ENCODE measurements around the gene TSPEAR. TPM values are rescaled to one million over a fixed set of nuclear protein-coding genes. Genes with fewer than 3 reads are reported as not detected.
A peak's percentile ranks its signal among the peaks of the same experiment; 100 is the strongest.

TSPEAR gene
- total RNA-seq, 1 experiment from 2014 or later: 1.8 TPM

- Histone ChIP-seq H3K4me3 (ENCODE audit: insufficient read depth, low read depth, low read length) (no peak overlapping the region), H3K36me3 (replicated peaks; ENCODE audit: control insufficient read depth, insufficient read depth, low read length) (no peaks in the 10 kb centered on the region), H3K27me3 (ENCODE audit: control insufficient read depth, insufficient read depth, low read length) (no peaks in the 10 kb centered on the region)
- DNase-seq: no peak
These were observed 184.0 kb downstream of the TSPEAR start for GRCh38 chr21:44527156-44527982.

- no peak for DNase-seq
- H3K36me3 ChIP-seq (replicated peaks; ENCODE audit: control insufficient read depth, insufficient read depth, low read length): no peaks in the 10 kb centered on the region
- no peak overlapping the region for H3K4me3 ChIP-seq (ENCODE audit: insufficient read depth, low read depth, low read length)
- no peaks in the 10 kb centered on the region for H3K27me3 ChIP-seq (ENCODE audit: control insufficient read depth, insufficient read depth, low read length)
These were observed 185.0 kb downstream of the TSPEAR start for GRCh38 chr21:44526096-44526997.

DNA sequence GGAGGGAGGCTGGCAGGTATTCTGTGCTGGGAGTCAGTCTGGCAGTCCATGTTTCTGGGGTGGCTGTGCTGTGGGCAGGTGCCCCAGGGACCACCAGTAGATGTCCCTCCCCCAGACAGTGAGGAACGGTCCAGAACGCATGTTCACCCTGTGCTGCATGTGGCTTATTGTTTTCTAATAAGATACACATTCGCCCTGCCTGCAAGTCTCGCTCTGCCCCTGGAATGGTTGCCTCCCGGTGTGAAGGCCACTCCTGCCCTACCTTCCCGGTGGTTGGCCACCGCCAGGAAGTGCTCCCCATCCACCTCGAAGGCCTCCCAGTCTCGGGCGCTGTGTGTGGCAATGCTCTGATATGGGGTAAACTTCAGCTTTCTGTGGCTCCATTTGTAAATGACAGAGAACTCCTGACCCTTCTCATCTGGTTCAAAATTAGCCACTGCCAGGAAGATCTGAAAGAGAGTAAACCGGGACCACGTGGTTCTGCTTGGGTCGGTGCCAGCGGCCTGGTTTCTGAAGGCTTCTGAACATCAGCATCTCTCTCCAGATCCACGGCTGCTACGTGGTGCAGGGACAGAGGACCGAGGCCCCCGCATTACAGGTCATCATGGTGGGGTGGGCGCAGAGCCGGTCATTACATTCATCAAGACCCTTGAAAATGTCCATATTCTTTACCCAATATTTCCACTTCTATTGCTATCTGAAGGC lies 185.8 kb downstream of the TSPEAR start:
- H3K4me3 ChIP-seq (ENCODE audit: insufficient read depth, low read depth, low read length): no peak overlapping the region
- no peaks in the 10 kb centered on the region for H3K27me3 ChIP-seq (ENCODE audit: control insufficient read depth, insufficient read depth, low read length)
- H3K36me3 ChIP-seq (replicated peaks; ENCODE audit: control insufficient read depth, insufficient read depth, low read length): no peaks in the 10 kb centered on the region
- DNase-seq: no peak

- H3K27me3 ChIP-seq (ENCODE audit: control insufficient read depth, insufficient read depth, low read length): no peaks in the 10 kb centered on the region
- DNase-seq: no peak
- H3K4me3 ChIP-seq (ENCODE audit: insufficient read depth, low read depth, low read length): no peak overlapping the region
- no peaks in the 10 kb centered on the region for H3K36me3 ChIP-seq (replicated peaks; ENCODE audit: control insufficient read depth, insufficient read depth, low read length)
These were observed 186.7 kb downstream of the TSPEAR start for GRCh38 chr21:44524414-44525371.

DNA sequence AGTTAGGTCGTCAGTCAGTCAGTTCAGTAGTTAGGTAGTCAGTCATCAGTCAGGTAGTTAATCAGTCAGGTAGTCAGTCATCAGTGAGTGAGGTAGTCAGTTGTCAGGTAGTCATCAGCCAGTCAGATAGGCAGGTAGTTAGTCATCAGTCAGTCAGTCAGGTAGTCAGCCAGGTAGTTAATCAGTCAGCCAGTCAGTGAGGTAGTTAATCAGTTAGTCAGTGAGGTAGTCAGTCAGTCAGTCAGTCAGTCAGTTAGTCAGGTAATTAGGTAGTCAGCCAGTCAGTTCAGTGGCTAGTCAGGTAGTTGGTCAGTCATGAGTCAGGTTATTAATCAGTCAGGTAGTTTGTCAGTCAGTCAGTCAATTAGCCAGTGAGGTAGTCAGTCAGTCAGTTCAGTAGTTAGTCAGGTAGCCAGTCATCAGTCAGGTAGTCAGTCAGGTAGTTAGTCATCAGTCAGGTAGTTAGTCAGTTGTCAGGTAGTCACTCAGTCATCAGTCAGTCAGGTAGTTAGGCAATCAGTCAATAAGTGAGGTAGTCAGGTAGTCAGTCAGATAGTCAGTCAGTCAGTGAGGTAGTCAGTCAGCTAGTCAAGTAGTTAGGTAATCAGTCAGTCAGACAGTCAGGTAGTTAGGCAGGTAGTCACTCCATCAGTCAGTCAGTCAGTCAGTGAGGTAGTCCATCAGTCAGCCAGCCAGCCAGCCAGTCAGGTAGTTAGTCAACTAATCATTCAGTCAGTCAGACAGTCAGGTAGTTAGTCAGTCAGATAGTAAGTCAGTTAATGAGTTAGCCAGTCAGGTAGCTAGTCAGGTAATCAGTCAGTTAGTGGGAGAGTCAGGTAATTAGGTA lies 187.6 kb downstream of the TSPEAR start:
- Histone ChIP-seq H3K27me3 (ENCODE audit: control insufficient read depth, insufficient read depth, low read length) (no peaks in the 10 kb centered on the region), H3K36me3 (replicated peaks; ENCODE audit: control insufficient read depth, insufficient read depth, low read length) (no peaks in the 10 kb centered on the region), H3K4me3 (ENCODE audit: insufficient read depth, low read depth, low read length) (no peak overlapping the region)
- DNase-seq: no peak

DNA sequence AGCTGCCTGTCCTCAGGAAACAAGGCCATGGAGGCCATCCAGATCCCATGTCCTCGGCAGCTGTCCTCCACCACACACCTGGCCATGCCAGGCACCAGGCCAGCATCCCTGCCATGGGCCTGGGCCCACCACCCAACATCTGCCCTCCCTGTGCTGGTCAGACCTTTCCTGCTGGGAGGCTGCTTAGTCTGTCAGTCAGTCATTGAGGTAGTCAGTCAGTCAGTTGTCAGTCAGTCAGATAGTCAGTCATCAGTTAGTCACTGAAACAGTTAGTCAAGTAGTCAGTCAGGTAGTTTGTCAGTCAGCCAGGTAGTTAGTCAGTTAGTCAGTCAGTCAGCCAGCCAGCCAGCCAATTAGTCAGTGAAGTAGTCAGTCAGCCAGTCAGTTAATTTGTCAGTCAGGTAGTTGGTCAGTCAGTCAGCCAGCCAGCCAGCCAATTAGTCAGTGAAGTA lies 188.6 kb downstream of the TSPEAR start:
- Histone ChIP-seq H3K4me3 (ENCODE audit: insufficient read depth, low read depth, low read length) (no peak overlapping the region), H3K27me3 (ENCODE audit: control insufficient read depth, insufficient read depth, low read length) (no peaks in the 10 kb centered on the region), H3K36me3 (replicated peaks; ENCODE audit: control insufficient read depth, insufficient read depth, low read length) (no peaks in the 10 kb centered on the region)
- no peak for DNase-seq

DNA sequence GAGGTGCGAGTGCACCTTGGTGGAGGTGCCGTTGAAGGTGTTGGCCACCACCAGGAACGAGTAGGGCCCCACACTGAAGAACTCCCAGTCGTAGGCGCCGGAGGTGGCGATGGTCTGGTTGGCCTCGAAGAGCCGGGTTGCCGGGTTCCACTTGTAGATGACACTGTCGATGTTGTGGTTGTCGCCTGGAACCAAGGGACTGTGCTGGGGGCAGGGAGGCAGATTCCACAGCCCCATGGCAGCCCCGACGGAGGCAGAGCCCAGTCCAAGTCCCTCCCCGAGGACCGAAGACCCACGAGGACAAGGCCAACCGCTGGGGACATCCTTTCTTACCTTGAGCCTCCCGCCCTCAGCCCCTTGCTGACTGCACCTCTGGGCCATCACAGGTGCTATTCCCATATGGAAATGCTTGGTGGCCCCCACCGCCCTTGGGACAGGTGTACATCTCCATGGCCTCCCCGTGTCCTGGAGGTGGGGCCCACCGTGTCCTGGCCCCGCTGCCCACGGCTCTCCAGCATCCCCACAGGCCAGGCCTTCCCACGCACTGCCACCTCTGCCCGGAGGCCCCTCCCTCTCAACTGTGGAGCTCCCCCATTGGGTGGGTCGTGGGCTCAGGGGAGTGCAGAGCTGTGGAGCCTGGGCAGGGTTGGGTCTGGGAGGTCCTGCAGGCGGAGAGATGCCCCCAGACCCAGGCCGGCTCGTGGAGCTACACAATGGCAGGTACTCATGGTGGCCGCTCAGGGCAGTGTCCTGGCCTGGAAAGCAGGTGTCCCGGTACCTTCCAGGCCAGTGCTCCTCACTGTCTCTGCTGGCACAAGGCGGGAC lies 189.2 kb downstream of the TSPEAR start:
- peak; percentile 70 for DNase-seq
- Histone ChIP-seq H3K27me3 (ENCODE audit: control insufficient read depth, insufficient read depth, low read length) (no peaks in the 10 kb centered on the region), H3K4me3 (ENCODE audit: insufficient read depth, low read depth, low read length) (no peak overlapping the region), H3K36me3 (replicated peaks; ENCODE audit: control insufficient read depth, insufficient read depth, low read length) (no peaks in the 10 kb centered on the region)

- no peak overlapping the region for H3K4me3 ChIP-seq (ENCODE audit: insufficient read depth, low read depth, low read length)
- H3K36me3 ChIP-seq (replicated peaks; ENCODE audit: control insufficient read depth, insufficient read depth, low read length): no peaks in the 10 kb centered on the region
- peak; percentile 41 for DNase-seq
- H3K27me3 ChIP-seq (ENCODE audit: control insufficient read depth, insufficient read depth, low read length): no peaks in the 10 kb centered on the region
These were observed 190.0 kb downstream of the TSPEAR start for GRCh38 chr21:44521301-44521927.

DNA sequence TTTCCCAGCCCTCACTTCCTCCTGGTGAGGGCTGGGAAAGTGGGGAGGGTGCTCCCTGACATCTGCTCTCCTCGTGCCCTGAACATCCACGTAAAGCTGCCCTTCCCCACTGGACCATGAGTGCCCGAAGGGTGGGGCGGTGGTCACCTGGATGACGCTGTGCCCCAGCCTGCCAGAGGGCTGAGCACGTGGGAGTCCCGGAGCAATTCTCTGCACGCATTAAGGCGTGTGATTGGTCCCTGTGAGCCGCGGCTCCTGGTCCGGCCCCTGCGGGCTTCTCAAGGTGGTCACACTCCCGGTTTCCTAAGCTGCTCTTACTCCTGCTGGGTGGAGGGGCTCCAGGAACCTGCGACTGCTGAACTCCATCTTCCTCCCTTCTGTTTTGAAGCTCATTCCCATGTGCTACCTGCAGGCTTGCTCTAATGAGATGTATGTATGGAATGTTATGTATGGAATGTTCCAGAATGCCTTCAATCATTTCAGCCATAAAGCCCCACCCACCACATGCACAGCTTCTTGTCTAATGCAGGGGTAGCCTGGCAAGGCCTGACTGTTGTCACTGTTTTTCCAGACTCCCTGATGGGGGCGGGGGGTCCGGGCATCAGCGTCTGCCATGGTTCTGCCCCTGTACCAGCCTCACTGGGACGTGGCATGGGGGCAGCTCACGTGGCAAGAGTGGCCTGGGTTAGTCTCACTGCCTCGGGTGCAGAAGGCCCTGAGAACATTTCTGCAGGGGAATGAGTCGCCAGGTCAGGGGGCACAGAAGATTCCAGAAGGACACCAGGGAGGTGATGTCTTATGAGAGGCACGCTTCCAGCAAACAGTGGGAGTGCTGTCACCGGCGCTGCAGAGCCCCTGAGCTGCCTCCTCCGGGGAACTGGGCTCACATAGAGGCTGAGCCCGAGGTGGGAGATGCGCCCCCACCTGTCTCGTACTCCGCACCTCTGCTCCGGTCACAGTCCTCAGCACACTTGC lies 190.8 kb downstream of the TSPEAR start:
- peak; percentile 61 for DNase-seq
- no peaks in the 10 kb centered on the region for H3K36me3 ChIP-seq (replicated peaks; ENCODE audit: control insufficient read depth, insufficient read depth, low read length)
- H3K27me3 ChIP-seq (ENCODE audit: control insufficient read depth, insufficient read depth, low read length): no peaks in the 10 kb centered on the region
- no peak overlapping the region for H3K4me3 ChIP-seq (ENCODE audit: insufficient read depth, low read depth, low read length)

- no peak overlapping the region for H3K4me3 ChIP-seq (ENCODE audit: insufficient read depth, low read depth, low read length)
- no peaks in the 10 kb centered on the region for H3K27me3 ChIP-seq (ENCODE audit: control insufficient read depth, insufficient read depth, low read length)
- DNase-seq: peak; percentile 50
- H3K36me3 ChIP-seq (replicated peaks; ENCODE audit: control insufficient read depth, insufficient read depth, low read length): no peaks in the 10 kb centered on the region
These were observed 191.7 kb downstream of the TSPEAR start for GRCh38 chr21:44519346-44520325.
